Astrocyte of the spinal cord (primary cell): Measurements from ENCODE around the gene TNFRSF13B.

Experiments
- DNase-seq: peaks from one replicate; pipeline ENCODE4 v3.0.0; 2011; ENCODE audit warnings: low read depth, low spot score
- H3K4me3 ChIP-seq: 2 replicates; pipeline ENCODE4 v1.5.1; 2011; ENCODE audit warnings: low read depth, mild to moderate bottlenecking, low read length, moderate library complexity
- in situ Hi-C: cut with HindIII; loops from 2 replicates; pipeline ENCODE4 v1.10.0; 2017; ENCODE audit warnings: low sequenced_read_pairs
- TF ChIP-seq, protein P1 (sequence below): IDR thresholded peaks from 2 replicates; pipeline ENCODE4 v1.5.1; 2012; ENCODE audit warnings: low read depth, mild to moderate bottlenecking, low read length, inconsistent platforms

TNFRSF13B gene

DNA sequence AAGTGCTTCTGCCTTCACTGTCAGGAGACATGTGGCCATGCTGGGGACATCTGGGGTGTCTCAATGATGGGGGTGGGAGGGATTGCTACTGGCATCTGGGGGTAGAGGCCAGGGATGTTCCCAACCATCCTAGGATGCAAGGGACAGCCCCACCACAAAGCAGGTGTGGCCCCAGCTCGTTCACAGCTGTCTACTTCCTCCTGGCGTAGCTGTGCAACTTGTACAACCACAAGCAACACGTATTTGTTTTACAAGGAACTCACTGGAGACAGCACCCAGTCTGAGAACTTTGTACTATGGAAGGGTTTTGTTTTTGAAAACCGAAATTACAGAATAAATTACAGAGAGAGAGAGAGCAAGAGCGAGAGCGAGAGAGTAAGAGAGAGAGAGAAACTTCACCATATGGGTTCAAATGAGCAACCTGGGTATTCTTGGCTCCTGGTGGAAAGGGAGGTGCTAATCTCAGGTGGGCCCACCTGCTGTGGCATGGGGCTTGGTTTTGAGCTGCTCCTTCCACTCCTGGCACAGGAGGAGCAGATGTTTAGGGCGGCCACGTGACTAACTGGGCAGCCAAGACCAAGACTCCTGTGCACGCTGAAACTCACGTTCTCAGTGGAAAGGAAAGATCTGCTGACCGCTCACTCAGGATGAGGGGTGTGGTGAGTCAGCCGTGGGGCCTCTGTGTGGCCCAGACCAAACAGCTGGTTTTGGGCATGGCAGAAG is 17.5 kb upstream of the TNFRSF13B start:
- TF ChIP-seq, protein P1, sequence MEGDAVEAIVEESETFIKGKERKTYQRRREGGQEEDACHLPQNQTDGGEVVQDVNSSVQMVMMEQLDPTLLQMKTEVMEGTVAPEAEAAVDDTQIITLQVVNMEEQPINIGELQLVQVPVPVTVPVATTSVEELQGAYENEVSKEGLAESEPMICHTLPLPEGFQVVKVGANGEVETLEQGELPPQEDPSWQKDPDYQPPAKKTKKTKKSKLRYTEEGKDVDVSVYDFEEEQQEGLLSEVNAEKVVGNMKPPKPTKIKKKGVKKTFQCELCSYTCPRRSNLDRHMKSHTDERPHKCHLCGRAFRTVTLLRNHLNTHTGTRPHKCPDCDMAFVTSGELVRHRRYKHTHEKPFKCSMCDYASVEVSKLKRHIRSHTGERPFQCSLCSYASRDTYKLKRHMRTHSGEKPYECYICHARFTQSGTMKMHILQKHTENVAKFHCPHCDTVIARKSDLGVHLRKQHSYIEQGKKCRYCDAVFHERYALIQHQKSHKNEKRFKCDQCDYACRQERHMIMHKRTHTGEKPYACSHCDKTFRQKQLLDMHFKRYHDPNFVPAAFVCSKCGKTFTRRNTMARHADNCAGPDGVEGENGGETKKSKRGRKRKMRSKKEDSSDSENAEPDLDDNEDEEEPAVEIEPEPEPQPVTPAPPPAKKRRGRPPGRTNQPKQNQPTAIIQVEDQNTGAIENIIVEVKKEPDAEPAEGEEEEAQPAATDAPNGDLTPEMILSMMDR: no peak
- no peak for DNase-seq
- no peak overlapping the region for H3K4me3 ChIP-seq
- in situ Hi-C loops: no loop called here

DNA sequence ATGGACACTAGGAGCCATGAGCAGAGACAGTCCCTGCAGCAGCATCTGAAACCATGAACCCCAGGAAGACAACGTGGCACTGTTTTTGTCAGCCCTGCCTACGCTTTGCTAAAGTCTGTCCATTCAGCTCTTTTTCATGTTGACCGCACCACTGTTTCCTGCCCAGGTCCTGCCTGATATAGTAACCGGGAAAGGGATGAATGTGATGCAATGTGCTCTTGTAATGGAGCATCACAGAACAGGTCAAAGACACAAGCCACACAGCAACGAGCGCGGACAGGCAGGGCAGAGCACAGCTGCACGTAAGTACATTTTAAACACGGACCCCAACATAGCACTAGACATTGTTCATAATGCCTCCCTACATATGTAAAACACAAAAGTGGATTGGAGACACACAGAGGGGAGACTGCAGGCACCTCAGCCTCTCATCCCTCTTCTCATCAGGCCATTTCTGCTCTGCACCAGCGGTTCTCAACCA is 16.9 kb upstream of the TNFRSF13B start:
- TF ChIP-seq, protein P1: no peak
- in situ Hi-C loops: no loop called here
- no peak for DNase-seq
- no peak overlapping the region for H3K4me3 ChIP-seq

DNA sequence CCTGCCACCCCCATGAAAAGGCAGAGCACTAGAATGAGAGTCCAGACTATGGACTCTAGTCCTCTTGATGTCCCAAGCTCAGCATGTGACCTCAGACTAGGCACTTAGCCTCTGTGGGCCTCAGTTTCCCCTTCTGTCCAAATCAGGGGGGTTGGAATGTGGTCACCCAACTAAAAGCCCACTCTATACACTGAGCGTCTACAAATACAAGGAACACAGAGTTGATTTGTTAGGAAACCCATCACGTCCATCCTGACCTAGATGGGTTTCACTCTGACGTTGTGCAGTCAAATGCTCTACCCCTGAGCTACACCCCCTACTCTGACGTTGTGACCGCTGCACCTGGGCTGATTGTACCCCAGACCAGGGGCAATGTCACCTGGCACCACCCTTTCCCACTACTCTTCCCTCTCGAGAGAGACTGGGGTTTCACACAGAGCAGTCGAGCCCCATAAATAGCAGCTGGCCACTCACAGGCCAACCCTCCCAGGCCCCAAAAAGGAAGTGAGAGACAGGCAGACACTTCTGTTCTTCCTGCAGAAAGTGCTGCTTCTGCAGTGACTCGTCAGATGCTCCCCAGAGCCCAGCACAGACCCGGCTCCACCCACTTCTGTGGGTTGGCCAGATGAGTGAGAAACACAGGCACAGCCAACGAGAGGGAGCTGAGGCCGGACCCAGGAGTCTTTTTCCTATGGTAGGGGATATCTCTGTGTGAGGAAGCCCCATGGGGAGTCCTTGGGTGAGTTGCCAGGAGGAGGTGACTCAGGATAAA is 16.1 kb upstream of the TNFRSF13B start:
- in situ Hi-C loops: no loop called here
- H3K4me3 ChIP-seq: no peak overlapping the region
- TF ChIP-seq, protein P1: no peak
- peak; percentile 87 for DNase-seq

DNA sequence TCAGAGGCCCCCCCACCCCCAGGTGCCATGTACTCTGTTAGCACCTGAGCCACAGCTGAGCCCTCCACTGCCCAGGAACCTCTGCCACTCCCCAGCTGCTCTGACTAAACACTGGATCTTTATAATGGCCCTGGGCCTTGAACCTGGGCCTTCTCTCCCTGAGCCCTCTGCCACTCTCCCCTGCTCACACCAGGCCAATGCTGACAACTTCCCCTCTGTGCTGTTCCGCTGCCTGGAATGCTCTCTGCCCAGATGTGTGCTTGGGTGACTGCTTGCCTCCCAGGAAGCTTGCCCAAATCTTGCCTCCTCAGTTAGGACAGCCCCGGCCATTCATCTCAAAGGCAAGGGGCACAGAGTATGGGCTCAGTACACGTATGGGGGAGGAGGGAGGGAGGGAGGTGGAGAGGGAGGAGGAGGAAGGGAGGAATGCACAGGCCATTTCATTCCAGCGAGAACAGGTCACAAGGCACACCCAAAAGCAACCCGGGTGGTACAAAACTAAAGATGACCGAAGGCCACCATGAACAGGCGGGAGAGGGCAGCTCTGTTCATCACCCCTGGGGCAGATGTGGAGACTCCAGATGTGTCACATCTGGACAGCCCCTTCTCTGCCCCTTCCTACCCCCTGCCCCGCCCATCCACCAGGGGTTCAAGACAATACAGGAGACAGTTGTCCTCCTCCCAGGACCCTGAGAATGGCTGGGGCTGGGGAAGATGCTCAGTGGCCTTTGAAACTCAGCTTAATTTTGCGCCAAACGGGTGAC is 15.3 kb upstream of the TNFRSF13B start:
- H3K4me3 ChIP-seq: no peak overlapping the region
- TF ChIP-seq, protein P1: no peak
- DNase-seq: no peak
- in situ Hi-C loops: no loop called here

DNA sequence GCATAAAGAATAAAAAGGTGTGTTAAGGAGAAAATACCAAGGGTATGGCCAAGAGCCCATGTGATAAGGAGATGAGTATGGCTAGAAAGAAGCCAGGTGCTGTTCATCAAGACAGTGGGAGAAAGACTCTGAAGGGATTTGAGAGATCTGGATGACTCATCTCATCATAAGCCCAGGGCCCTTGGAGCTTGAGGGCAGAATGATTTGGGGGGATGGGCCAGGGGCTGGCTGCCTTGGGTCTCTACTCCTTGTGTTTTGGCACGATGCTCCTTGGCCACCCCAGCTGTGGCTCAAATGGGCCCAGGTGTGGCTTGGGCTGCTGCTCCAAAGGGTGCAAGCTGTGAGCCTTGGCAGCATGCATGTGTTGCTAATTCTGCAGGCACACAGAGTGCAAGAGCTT is 14.5 kb upstream of the TNFRSF13B start:
- H3K4me3 ChIP-seq: no peak overlapping the region
- DNase-seq: no peak
- in situ Hi-C loops: no loop called here
- TF ChIP-seq, protein P1: no peak

DNA sequence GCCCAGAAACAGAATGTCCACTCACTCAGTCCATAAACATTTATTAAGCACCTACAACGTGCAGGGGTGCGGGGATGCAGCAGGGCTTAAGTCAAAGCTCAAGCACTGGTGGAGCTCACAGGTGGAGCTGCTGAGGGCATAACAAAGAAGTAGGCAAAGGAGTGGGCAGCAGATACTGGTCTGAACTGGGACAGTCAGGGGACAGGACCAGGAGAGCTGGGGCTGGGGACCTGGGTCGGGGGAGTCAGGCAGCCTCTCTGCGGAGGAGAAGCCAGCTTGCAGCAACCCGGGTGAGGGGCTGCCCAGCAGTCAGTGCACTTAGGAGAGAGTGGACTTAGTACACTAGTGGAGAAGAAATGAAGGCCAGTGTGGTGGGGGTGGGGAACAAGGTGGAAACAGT is 10.0 kb upstream of the TNFRSF13B start:
- TF ChIP-seq, protein P1: no peak
- no peak for DNase-seq
- no peak overlapping the region for H3K4me3 ChIP-seq
- in situ Hi-C loops: no loop called here
